HUES64 (cell line): ENCODE data around the gene MYO5B.

Source experiments
- H3K27ac ChIP-seq: 2 replicates; pipeline ENCODE4 v1.7.0; 2013; ENCODE audit warnings: low read depth, low read length, inconsistent platforms
- H3K27me3 ChIP-seq: 2 replicates; pipeline ENCODE4 v1.6.1; 2013; ENCODE audit warnings: mild to moderate bottlenecking, low read length; ENCODE audit not compliant: insufficient read depth
- H3K36me3 ChIP-seq: 2 replicates; pipeline ENCODE4 v1.6.1; 2013; ENCODE audit warnings: mild to moderate bottlenecking, low read length; ENCODE audit not compliant: insufficient read depth
- H3K4me1 ChIP-seq: 2 replicates; pipeline ENCODE4 v1.6.1; 2013; ENCODE audit warnings: mild to moderate bottlenecking, low read length, moderate library complexity; ENCODE audit not compliant: insufficient read depth
- H3K4me3 ChIP-seq: 2 replicates; pipeline ENCODE4 v1.5.1; 2013; ENCODE audit warnings: mild to moderate bottlenecking, low read length, moderate library complexity
- H3K9ac ChIP-seq: 2 replicates; pipeline ENCODE4 v1.6.1; 2013; ENCODE audit warnings: mild to moderate bottlenecking, low read depth, low read length
- H3K9me3 ChIP-seq: 2 replicates; pipeline ENCODE4 v1.6.1; 2013; ENCODE audit warnings: low read depth, low read length; ENCODE audit not compliant: insufficient read depth
- WGBS: fragments of 150-250, 120-280 bp; methylation state at CpG from one replicate; pipeline ENCODE4 v1.1.7; 2013; ENCODE audit warnings: missing lambda C conversion rate; 5-methylcytosine and 5-hydroxymethylcytosine counted together

MYO5B gene

DNA sequence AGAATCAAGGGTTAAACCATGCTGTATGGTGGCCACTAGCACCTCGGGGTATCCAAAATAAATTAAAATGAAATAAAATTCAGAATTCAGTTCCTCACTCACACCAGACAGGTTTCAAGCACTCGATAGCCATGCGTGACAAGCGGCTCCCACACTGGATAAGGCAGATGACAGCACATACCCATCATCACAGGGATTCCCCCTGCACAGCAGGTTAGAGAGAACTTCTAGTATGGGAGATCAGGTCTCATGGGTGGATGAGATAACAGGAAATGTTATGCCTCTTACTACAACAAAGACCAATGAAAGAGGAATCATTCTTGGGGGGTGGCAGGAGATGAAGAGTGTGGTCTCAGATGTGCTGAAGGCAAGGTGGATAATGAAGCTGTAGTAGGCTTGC, 259.7 kb downstream of the MYO5B start:
- H3K4me3 ChIP-seq = no peak overlapping the region
- no peak overlapping the region for H3K27ac ChIP-seq
- 71% methylated on average over 4 of the region's 4 CpGs for WGBS
- no peak overlapping the region for H3K9ac ChIP-seq
- no peaks in the 10 kb centered on the region for H3K9me3 ChIP-seq
- H3K27me3 ChIP-seq = no peaks in the 10 kb centered on the region
- H3K4me1 ChIP-seq = no peaks in the 10 kb centered on the region
- no peaks in the 10 kb centered on the region for H3K36me3 ChIP-seq

GRCh38 chr18:49934457-49934856, 260.5 kb downstream of the MYO5B start:
- no peak overlapping the region for H3K9ac ChIP-seq
- 90% methylated on average over 2 of the region's 2 CpGs for WGBS

DNA sequence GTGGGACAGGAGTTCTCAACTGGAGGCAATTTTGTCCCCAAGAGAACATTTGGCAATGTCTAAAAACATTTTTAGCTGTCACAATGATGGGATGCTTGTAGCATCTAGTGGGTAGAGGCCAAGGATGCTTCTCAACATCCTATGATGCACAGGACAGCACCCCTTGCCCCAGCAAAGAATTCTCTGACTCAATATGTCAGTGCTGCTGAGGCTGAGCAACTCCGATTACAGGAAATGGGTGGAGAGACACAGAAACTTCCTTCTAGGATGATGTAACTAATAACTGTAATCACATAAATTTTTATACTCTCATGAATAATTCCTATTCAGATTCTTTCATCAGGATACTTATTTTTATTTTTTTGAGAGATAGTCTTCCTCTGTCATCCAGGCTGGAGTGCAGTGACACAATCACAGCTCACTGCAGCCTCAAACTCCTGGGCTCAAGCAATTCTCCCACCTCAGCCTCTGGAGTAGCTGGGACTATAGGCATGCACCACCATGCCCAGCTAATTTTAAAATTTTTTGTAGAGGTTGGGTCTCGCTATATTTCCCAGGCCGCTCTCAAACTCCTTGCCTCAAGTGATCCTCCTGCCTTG, 261.3 kb downstream of the MYO5B start:
- no peaks in the 10 kb centered on the region for H3K4me1 ChIP-seq
- no peak overlapping the region for H3K27ac ChIP-seq
- no peak overlapping the region for H3K4me3 ChIP-seq
- WGBS = 94% methylated on average over 3 of the region's 3 CpGs
- H3K9ac ChIP-seq = no peak overlapping the region
- no peaks in the 10 kb centered on the region for H3K27me3 ChIP-seq
- H3K9me3 ChIP-seq = no peaks in the 10 kb centered on the region
- no peaks in the 10 kb centered on the region for H3K36me3 ChIP-seq

More at GRCh38 chr18:49934457-49934856, 260.5 kb downstream of the MYO5B start:
- Histone ChIP-seq H3K4me3 (no peak overlapping the region), H3K4me1 (no peaks in the 10 kb centered on the region), H3K27ac (no peak overlapping the region), H3K27me3 (no peaks in the 10 kb centered on the region), H3K9me3 (no peaks in the 10 kb centered on the region), H3K36me3 (no peaks in the 10 kb centered on the region)

- H3K9ac ChIP-seq = no peak overlapping the region
- no peaks in the 10 kb centered on the region for H3K9me3 ChIP-seq
- H3K4me3 ChIP-seq = no peak overlapping the region
- 90% methylated on average over 4 of the region's 4 CpGs for WGBS
- H3K36me3 ChIP-seq = no peaks in the 10 kb centered on the region
- H3K27me3 ChIP-seq = no peaks in the 10 kb centered on the region
- no peak overlapping the region for H3K27ac ChIP-seq
- no peaks in the 10 kb centered on the region for H3K4me1 ChIP-seq
These were observed 263.2 kb downstream of the MYO5B start for GRCh38 chr18:49931760-49932159.

DNA sequence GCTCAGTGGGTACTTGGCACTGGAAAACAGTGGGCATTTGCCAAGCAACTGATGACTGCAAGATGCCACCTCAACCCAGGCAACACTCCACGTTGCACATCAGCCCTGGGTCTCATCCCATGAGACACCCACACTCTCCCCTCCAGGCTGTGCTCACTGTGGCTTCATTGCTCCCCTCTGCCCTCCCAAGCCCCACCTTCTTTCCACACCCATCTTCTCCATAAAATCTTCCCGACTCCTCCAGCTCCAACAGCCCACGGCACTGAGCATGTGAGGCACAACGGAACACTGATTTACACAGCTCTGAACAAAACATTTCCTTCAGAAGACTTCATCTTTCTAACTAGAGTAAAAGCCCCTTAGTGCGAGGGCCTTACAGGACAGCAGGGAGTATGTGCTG, 263.8 kb downstream of the MYO5B start:
- H3K4me1 ChIP-seq = no peaks in the 10 kb centered on the region
- no peak overlapping the region for H3K4me3 ChIP-seq
- H3K9ac ChIP-seq = no peak overlapping the region
- no peak overlapping the region for H3K27ac ChIP-seq
- no peaks in the 10 kb centered on the region for H3K36me3 ChIP-seq
- 87% methylated on average over 5 of the region's 5 CpGs for WGBS
- no peaks in the 10 kb centered on the region for H3K9me3 ChIP-seq
- no peaks in the 10 kb centered on the region for H3K27me3 ChIP-seq

DNA sequence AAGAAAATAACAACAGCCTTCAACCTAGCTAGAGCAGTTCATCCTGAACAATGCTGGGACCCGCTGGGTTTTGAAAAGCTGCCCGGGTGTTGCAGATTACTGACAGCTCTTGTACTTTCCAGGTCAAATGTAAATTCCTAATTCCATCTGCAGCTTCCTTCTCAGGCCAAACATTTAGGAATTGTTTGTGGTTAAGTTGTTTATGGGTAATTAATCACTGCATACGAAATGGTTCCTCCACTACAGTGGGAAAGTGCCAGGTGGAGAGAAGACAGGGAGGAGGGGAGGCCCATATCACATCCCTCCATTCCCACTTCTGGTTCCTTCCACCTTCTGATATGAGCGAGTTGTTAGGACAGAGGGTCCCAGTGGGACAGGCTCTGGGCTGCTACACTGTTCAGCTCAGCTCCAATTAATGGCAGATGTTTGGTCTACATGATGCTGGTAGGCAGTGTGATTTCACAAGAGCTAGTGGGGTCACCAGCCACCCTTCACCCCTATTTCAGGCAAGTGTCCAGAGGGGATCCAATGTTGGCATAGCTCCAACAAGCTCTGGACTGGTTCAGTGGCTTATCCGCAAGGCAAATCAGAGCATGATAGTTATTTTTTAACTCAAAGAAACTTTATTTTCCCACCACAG, 268.7 kb downstream of the MYO5B start:
- no peaks in the 10 kb centered on the region for H3K27me3 ChIP-seq
- no peaks in the 10 kb centered on the region for H3K36me3 ChIP-seq
- peaks cover 6% of the 10 kb centered on the region; the same call in 1 of the 2 replicates for H3K4me1 ChIP-seq
- WGBS = 94% methylated on average over 4 of the region's 5 CpGs
- H3K9me3 ChIP-seq = no peaks in the 10 kb centered on the region
- no peak overlapping the region for H3K4me3 ChIP-seq
- no peak overlapping the region for H3K9ac ChIP-seq
- no peak overlapping the region for H3K27ac ChIP-seq

DNA sequence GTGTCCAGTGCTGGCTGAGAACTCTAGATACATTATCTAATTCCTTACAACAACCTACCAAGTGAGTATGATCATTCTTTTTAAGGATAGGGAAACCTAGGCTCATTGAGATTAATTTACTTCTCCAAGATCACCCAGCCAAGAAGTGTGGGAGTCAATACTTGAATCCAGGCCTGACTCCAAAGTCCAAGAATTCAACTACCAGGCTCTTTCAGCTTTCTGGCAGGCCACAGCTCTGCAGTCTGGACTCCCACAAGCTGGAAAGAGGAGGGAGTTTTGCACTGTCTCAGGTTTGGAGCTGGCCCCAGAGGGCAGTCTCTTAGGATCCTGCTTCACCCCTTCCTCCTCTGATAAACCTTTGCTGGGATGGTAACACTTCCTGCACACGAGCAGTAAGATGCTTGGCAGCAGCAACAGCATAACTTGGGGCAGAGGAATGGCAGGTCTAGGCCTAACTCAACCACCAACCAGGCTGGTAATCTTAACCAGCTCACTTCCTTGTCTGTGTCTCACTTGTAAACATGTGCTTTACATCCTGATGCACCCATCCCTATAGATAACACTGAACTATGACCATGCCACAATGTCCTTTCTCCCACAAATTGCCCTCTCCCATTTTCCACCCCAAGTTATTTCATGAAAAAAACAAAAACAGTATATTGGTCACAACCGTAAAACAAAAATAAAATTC, 270.5 kb downstream of the MYO5B start:
- Histone ChIP-seq H3K9ac (no peak overlapping the region), H3K4me1 (peaks cover 10% of the 10 kb centered on the region; the same call in 1 of the 2 replicates), H3K36me3 (no peaks in the 10 kb centered on the region), H3K4me3 (no peak overlapping the region), H3K27me3 (no peaks in the 10 kb centered on the region), H3K9me3 (no peaks in the 10 kb centered on the region), H3K27ac (no peak overlapping the region)
- 94% methylated on average over 2 of the region's 2 CpGs for WGBS

- no CpG with 5 or more reads among the region's 2 CpGs for WGBS
- H3K36me3 ChIP-seq = no peaks in the 10 kb centered on the region
- H3K27ac ChIP-seq = no peak overlapping the region
- no peak overlapping the region for H3K9ac ChIP-seq
- no peak overlapping the region for H3K4me3 ChIP-seq
- peaks cover 10% of the 10 kb centered on the region; the same call in 1 of the 2 replicates for H3K4me1 ChIP-seq
- no peaks in the 10 kb centered on the region for H3K27me3 ChIP-seq
- H3K9me3 ChIP-seq = no peaks in the 10 kb centered on the region
These were observed 272.7 kb downstream of the MYO5B start for GRCh38 chr18:49922228-49922627.

DNA sequence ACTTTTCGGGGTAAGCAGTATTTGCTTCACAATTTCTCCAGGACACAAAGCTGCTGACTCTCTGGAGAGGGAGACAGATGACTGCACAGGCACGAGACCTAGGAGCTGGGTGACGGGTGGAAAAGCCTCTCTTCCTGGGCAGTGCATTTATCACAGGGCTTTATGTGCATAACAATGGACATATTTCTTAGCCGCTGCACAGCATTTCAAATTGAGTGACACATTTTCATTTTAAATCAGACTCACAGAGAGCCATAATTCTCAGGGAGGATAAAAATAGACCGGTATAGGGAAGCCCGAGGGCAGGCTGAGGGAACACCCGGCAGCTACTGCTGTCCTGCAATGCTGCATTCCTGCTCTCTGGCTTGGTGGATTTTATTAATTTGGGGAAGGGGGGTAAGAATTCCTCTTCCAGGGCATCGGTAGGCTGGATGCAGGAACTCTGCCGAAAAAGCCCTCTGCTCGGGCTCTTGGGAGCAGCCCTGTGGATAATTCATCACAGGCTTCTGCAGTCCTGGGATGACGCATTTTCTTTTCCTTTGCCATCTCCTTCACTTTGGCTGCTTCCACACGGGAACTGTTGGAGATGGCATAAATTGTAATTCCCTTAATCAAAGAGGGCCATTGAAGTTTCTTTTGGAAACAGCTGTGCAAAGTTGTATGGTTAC, 273.5 kb downstream of the MYO5B start:
- Histone ChIP-seq H3K4me1 (peaks cover 10% of the 10 kb centered on the region; the same call in 1 of the 2 replicates), H3K9ac (no peak overlapping the region), H3K9me3 (no peaks in the 10 kb centered on the region), H3K27ac (no peak overlapping the region), H3K4me3 (no peak overlapping the region), H3K27me3 (no peaks in the 10 kb centered on the region), H3K36me3 (no peaks in the 10 kb centered on the region)
- 92% methylated on average over 12 of the region's 12 CpGs for WGBS

- Histone ChIP-seq H3K27ac (no peak overlapping the region), H3K9me3 (no peaks in the 10 kb centered on the region), H3K36me3 (no peaks in the 10 kb centered on the region), H3K4me1 (peaks cover 10% of the 10 kb centered on the region; the same call in 1 of the 2 replicates), H3K9ac (no peak overlapping the region), H3K27me3 (no peaks in the 10 kb centered on the region), H3K4me3 (no peak overlapping the region)
- WGBS = 75% methylated on average over 4 of the region's 6 CpGs
These were observed 274.2 kb downstream of the MYO5B start for GRCh38 chr18:49920731-49921130.

DNA sequence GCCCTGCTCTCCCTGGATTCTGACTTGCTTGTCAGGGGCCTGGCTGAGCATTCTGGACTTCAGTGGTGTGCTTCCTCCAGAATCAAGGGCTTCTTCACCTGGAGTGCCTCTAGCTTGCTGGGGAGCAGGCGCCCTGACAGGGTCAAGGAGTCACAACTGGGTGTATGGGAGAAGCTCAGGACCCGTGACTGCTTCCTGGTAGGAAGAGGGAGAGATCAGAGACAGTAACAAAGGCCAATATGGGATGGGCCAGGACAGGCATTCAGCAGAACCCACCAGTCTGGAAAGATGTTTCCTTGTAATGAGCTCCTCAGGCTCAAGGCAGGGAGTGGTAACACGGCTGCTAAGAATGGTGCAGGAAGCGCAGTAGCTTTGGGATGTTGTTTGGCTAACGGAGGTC, 277.2 kb downstream of the MYO5B start:
- Histone ChIP-seq H3K9me3 (0 out of 2 replicates have a peak, but pooled peaks cover 2% of the 10 kb centered on the region), H3K4me3 (no peak overlapping the region), H3K27me3 (no peaks in the 10 kb centered on the region), H3K27ac (no peak overlapping the region), H3K36me3 (no peaks in the 10 kb centered on the region), H3K4me1 (peaks cover 10% of the 10 kb centered on the region; the same call in 1 of the 2 replicates), H3K9ac (no peak overlapping the region)
- WGBS = 93% methylated on average over 5 of the region's 5 CpGs
